GM12872 (cell line): ENCODE data around the gene EEF1AKMT2.

ENCODE experiments used
- TF ChIP-seq, protein P1 (sequence below): IDR thresholded peaks from 3 replicates; pipeline ENCODE4 v1.5.1; 2011; ENCODE audit warnings: low read depth, mild to moderate bottlenecking, low read length, moderate library complexity; ENCODE audit not compliant: insufficient read depth

Gene EEF1AKMT2

DNA sequence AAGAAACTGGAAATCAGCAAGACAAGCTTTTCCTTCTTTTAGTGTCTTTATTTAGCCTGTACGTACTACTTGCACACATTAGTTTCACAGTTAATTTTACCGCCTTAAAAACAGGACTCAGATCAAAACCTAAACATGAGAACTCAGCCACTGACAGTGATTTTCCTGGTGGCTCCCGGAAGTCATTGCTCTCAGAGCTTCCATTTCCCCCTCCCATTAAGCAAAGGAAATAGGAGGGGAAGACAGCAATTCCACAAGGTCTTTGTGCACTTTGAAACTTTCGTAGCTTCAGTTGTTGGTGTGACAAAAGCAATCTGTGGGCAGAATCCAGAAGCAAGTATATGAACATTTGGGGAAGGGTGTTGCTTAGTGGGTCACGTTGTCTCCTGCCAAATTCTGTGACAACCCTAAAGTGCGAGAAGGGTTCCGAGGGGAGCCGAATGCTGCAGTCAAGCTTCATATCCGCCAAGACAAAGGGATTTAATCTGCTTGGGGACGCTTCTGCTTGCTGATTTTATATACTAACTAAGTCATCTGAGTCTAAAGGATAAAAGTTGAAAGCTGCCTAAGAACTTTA, 77.9 kb downstream of the EEF1AKMT2 start:
- TF ChIP-seq, protein P1, sequence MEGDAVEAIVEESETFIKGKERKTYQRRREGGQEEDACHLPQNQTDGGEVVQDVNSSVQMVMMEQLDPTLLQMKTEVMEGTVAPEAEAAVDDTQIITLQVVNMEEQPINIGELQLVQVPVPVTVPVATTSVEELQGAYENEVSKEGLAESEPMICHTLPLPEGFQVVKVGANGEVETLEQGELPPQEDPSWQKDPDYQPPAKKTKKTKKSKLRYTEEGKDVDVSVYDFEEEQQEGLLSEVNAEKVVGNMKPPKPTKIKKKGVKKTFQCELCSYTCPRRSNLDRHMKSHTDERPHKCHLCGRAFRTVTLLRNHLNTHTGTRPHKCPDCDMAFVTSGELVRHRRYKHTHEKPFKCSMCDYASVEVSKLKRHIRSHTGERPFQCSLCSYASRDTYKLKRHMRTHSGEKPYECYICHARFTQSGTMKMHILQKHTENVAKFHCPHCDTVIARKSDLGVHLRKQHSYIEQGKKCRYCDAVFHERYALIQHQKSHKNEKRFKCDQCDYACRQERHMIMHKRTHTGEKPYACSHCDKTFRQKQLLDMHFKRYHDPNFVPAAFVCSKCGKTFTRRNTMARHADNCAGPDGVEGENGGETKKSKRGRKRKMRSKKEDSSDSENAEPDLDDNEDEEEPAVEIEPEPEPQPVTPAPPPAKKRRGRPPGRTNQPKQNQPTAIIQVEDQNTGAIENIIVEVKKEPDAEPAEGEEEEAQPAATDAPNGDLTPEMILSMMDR: no peak

DNA sequence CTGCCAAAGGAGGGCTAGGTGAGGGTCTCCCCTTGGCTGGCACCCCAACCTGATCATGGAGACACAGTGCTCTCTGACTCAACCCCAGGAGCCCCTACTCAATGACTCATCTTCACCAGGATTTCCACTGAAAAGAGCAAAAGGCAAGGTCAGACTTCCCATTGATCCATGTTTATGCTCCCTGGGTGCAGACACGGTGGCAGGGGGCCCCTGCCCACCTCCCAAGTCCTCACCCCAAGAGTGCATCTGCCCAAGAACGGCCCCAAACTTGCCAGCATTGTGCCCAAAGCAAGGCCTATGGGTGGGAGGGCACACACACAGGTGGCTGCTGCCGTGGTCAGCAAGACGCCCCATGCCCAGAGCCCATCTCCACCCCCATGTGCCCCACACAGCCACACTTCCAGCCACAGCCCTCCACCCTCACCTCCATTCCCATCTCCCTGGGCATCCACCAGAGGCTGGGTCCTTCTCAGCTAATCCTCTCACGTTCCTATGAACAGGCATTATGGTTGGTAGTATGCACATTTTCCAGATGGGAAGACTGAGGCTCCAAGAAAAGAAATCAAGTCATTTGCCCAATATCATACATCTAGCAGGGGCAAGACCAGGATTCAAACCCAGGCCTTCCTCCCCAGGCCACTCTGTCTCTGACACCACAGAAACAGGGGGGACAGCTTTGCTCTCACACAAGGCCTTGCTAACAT, 78.8 kb downstream of the EEF1AKMT2 start:
- TF ChIP-seq, protein P1: no peak

DNA sequence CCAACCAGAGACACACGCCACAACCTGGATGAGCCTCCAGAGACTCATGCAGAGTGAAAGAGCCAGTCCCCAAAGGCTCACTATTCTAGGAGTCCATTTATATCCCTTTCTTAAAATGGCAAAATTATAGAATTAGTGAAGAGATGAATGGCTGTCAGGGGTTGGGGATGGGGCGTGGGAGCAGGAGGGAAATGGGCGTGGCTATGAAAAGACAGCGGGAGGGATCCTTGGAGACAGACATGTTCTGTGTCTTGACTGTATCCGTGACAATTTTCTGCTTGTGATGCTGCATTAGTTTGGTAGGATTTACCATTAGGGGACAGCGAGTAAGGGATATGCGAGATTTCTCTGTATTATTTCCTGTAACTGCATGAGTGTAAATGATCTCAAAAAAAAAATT, 80.5 kb downstream of the EEF1AKMT2 start:
- TF ChIP-seq, protein P1: no peak

DNA sequence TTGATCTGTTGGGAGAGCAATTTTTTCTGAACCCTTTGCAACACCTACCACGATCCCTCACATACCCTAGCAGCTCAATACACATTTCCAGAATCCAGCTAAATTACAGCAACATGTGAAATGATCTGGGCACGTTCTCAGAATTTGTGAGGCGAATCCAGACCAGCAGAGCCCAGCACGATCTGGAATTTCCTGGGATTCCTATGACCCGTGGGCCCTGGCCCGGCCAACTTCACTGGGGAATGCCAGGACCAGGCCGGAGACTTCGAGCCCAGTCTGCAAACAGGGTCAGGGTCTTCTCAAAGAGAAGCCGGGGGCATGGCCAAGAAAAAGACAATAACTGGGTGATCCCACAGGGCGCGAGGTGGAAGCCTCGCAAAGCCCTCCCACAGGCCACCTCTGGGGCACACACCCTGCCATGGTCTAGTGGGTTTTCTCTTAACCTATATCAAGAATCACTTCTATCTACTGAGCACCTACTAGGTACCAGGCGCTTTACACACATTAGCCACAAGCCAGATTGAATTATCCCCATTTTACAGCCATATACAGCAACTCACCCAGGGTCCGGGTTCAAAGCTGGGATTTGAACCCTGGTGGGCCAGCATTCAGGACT, 81.3 kb downstream of the EEF1AKMT2 start:
- TF ChIP-seq, protein P1: no peak

DNA sequence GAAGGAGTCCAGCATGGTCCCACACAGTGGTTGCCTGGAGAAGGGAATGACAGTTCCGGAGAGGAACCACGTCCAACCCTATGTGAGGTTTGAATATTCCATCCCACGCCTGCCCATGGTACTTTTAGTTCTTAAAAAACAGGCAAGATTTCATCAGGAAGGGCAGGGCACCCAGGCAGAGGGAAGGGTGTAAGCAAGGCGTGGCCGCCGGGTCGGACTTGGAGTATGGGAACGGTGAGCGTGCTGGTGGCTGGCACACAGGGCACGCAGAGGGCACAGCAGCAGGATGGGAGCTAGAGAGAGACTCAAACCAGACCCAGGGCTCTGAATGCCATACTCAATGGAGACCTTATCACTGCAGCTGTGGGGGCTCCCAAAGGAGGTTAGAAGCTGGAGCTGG, 81.8 kb downstream of the EEF1AKMT2 start:
- TF ChIP-seq, protein P1: no peak

DNA sequence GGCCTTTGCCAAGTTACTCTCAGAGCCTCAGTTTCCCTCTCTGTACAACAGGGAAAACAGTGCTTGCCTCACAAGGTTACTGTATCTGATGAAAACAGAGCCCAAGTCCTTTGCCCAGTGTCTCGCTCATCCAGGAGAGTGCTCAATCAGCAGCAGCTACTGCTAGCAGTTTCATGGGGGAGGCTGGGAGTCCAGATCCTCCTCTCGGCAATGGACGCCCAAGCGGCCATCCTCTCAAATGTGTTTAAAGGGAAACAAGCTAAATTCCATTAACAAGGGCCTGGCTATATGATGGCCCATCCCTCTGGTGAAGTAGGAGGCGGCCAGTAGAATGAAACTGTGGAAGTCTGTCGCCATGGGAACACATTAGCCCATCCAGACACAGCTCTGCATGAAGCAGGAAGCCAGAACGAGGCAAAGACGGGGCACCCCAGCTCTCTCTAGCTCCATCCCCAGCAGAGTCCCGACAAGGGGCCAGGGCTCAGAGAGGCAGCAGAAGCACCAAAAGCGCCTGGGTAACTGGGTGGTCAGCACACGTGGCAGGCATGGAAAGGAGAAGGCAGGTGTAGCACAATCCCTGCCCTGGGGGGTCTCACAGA, 82.7 kb downstream of the EEF1AKMT2 start:
- TF ChIP-seq, protein P1: no peak

DNA sequence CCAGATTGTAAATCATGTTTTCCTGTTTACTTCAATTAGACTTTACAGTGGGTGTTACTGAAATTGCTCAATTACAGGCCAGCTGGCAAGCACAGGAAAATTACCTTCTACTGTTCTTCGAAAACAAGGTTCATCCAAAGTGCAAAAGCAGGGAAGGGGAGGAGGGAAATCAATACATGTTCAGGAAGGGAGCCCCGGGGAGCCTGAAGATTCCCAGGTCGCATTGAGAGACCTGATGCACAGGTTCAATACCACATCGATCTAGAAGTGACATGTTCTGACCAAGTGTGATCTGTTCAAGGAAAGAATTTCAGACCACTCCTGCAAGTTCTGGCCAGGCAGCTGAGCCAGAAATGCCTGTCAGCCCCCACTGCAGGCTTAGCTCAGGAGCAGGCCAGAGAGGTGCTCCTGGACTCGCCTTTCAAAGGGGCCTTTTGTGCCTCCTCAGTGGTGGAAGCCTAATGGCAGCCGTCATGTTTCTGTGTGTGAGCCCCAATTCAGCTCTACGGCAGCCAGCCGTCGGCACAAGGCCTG, 83.4 kb downstream of the EEF1AKMT2 start:
- TF ChIP-seq, protein P1: no peak
